Upper lobe of left lung (tissue), 6 donors: ENCODE measurements around the gene DNAH17. TPM values are rescaled to one million over a fixed set of nuclear protein-coding genes. Genes with fewer than 3 reads are reported as not detected.
"Not testable (repeated sequence)": the region's sequence is repeated elsewhere in the genome, so short reads cannot be mapped to it uniquely, and the experiment has no call there.

Source experiments
- ATAC-seq, 2 donors: fragments of 200-7000 bp; cut with Tn5 transposase; one replicate each; pipeline ENCODE4 v1.9.1; 2022; ENCODE audit warnings: mild to moderate bottlenecking in 2 of 2, moderate library complexity in 2 of 2; ENCODE audit not compliant: low FRiP score in 2 of 2
- DNase-seq, 2 donors: peaks; one replicate each; pipeline ENCODE4 v3.0.0-alpha.2; 2019 to 2020
- H3K27ac ChIP-seq, 4 donors: fragments of 200-600 bp; sonication (generic); one replicate each; pipeline ENCODE4 v1.5.1; 2016 to 2019
- H3K27me3 ChIP-seq, 4 donors: fragments of 200-600 bp; sonication (generic); one replicate each; pipeline ENCODE4 v1.5.1; 2017 to 2019
- H3K36me3 ChIP-seq, 4 donors: fragments of 200-600 bp; sonication (generic); one replicate each; pipeline ENCODE4 v1.5.1; 2016 to 2019
- H3K4me1 ChIP-seq, 4 donors: fragments of 200-600 bp; sonication (generic); one replicate each; pipeline ENCODE4 v1.5.1; 2018 to 2019
- H3K4me3 ChIP-seq, 4 donors: fragments of 200-600 bp; sonication (generic); one replicate each; pipeline ENCODE4 v1.5.1; 2017 to 2019; ENCODE audit warnings: mild to moderate bottlenecking in 2 of 4, moderate library complexity in 1 of 4
- H3K9me3 ChIP-seq, 4 donors: fragments of 200-600 bp; sonication (generic); one replicate each; pipeline ENCODE4 v1.5.1; 2018 to 2019
- CTCF ChIP-seq, 6 experiments: fragments of 450-650 bp in 4 of 6; fragments of 200-600 bp in 2 of 6; sonication (generic) in 2 of 6; IDR thresholded peaks; one replicate each; pipeline ENCODE4 v1.5.1; 2016 to 2019; ENCODE audit warnings: antibody characterized with exemption in 6 of 6
- EP300 ChIP-seq, 4 donors: sonication (generic); formaldehyde crosslinking; IDR thresholded peaks; one replicate each; pipeline ENCODE4 v1.5.1; 2017; ENCODE audit warnings: antibody characterized with exemption in 4 of 4, control low read depth in 2 of 4
- POLR2A ChIP-seq, 4 donors: fragments of 450-650 bp; IDR thresholded peaks; one replicate each; pipeline ENCODE4 v1.5.1; 2016 to 2017; ENCODE audit warnings: antibody characterized with exemption in 4 of 4, mild to moderate bottlenecking in 2 of 4
- POLR2AphosphoS5 ChIP-seq, 2 donors: sonication (generic); formaldehyde crosslinking; IDR thresholded peaks; one replicate each; pipeline ENCODE4 v1.5.1; 2017; ENCODE audit warnings: antibody characterized with exemption in 2 of 2
- WGBS, 2 donors: methylation state at CpG; one replicate each; pipeline ENCODE4 v1.1.5; 2017 to 2018; 5-methylcytosine and 5-hydroxymethylcytosine counted together
- total RNA-seq, 6 donors: library from RNA; depleted of rRNA in 4 of 6; stranded (reverse); fragments of >200 nt in 4 of 6; gene quantifications; one replicate each; pipeline versions ENCODE4 v1.1.0 to v1.2.1, GENCODE V29; 2016 to 2021
- donor health status: DM: no; HTN: no; CAD: no; lungs with moderate emphysema.
- donor health status: DM: no; HTN: yes; CAD: no; lungs with severe emphysema.

The DNAH17 gene
- total RNA-seq, 6 donors from 2014 or later = 2.0 to 21.0 (median 3.7) TPM

GRCh38 chr17:78504156-78504925 lies 72.9 kb downstream of the DNAH17 start:
- no peak overlapping the region for H3K4me3 ChIP-seq
- no peak overlapping the region for H3K27ac ChIP-seq
- 85% methylated on average over 21 of the region's 21 CpGs for WGBS, 2 donors
- H3K36me3 ChIP-seq = no peaks in the 10 kb centered on the region
- TF ChIP-seq POLR2A (IDR thresholded peaks at IDR 0.05) (no peak), POLR2AphosphoS5 (IDR thresholded peaks at IDR 0.05) (no peak), EP300 (IDR thresholded peaks at IDR 0.05) (no peak), CTCF (IDR thresholded peaks at IDR 0.05) (no peak)
- H3K27me3 ChIP-seq = no peaks in the 10 kb centered on the region
- DNase-seq (no peak), ATAC-seq (no peak)
- no peaks in the 10 kb centered on the region for H3K9me3 ChIP-seq
- peaks cover 0 to 9% (median 0%) of the 10 kb centered on the region in 4 donors for H3K4me1 ChIP-seq

- not testable (repeated sequence) for H3K36me3 ChIP-seq, DNase-seq, H3K27me3 ChIP-seq, ATAC-seq, H3K9me3 ChIP-seq, H3K27ac ChIP-seq, H3K4me1 ChIP-seq, H3K4me3 ChIP-seq
- WGBS, 2 donors = 93 to 96% methylated on average over 11 of the region's 11 CpGs
These were observed 73.8 kb downstream of the DNAH17 start for GRCh38 chr17:78503388-78503787.

GRCh38 chr17:78502611-78503148 lies 74.5 kb downstream of the DNAH17 start:
- Histone ChIP-seq H3K4me3 (no peak overlapping the region), H3K4me1 (peaks cover 0 to 9% (median 0%) of the 10 kb centered on the region in 4 donors), H3K27ac (no peak overlapping the region), H3K9me3 (no peaks in the 10 kb centered on the region), H3K27me3 (no peaks in the 10 kb centered on the region), H3K36me3 (no peaks in the 10 kb centered on the region)
- DNase-seq (peak in 1 of 2 donors; percentile 75), ATAC-seq (no peak)
- TF ChIP-seq POLR2AphosphoS5 (IDR thresholded peaks at IDR 0.05) = no peak
- no peak for TF ChIP-seq CTCF (IDR thresholded peaks at IDR 0.05)
- TF ChIP-seq POLR2A (IDR thresholded peaks at IDR 0.05) = no peak
- TF ChIP-seq EP300 (IDR thresholded peaks at IDR 0.05) = no peak
- 91% methylated on average over 24 to 25 of the region's 25 CpGs for WGBS, 2 donors

- TF ChIP-seq CTCF (IDR thresholded peaks at IDR 0.05) (no peak), EP300 (IDR thresholded peaks at IDR 0.05) (no peak), POLR2AphosphoS5 (IDR thresholded peaks at IDR 0.05) (no peak), POLR2A (IDR thresholded peaks at IDR 0.05) (no peak)
- DNase-seq (peak in 1 of 2 donors; percentile 52), ATAC-seq (peak in 1 of 2 donors; percentile 22)
- Histone ChIP-seq H3K4me3 (no peak overlapping the region), H3K27ac (no peak overlapping the region), H3K9me3 (no peaks in the 10 kb centered on the region), H3K4me1 (peaks cover 0 to 9% (median 2%) of the 10 kb centered on the region in 4 donors), H3K36me3 (no peaks in the 10 kb centered on the region), H3K27me3 (no peaks in the 10 kb centered on the region)
- 87 to 97% methylated on average over 14 to 27 of the region's 27 CpGs for WGBS, 2 donors
These were observed 75.8 kb downstream of the DNAH17 start for GRCh38 chr17:78501241-78502036.

- Histone ChIP-seq H3K4me3 (no peak overlapping the region), H3K36me3 (no peaks in the 10 kb centered on the region), H3K9me3 (no peaks in the 10 kb centered on the region), H3K4me1 (peaks cover 0 to 8% (median 2%) of the 10 kb centered on the region in 4 donors), H3K27ac (no peak overlapping the region), H3K27me3 (no peaks in the 10 kb centered on the region)
- no peak for DNase-seq
- WGBS, 2 donors = 90% methylated on average over 4 to 7 of the region's 7 CpGs
- ATAC-seq = no peak
- TF ChIP-seq CTCF (IDR thresholded peaks at IDR 0.05) = no peak
- TF ChIP-seq EP300 (IDR thresholded peaks at IDR 0.05) = no peak
These were observed 76.4 kb downstream of the DNAH17 start for GRCh38 chr17:78500806-78501205.
